Measurements from ENCODE around the gene CCNQ.

DNA sequence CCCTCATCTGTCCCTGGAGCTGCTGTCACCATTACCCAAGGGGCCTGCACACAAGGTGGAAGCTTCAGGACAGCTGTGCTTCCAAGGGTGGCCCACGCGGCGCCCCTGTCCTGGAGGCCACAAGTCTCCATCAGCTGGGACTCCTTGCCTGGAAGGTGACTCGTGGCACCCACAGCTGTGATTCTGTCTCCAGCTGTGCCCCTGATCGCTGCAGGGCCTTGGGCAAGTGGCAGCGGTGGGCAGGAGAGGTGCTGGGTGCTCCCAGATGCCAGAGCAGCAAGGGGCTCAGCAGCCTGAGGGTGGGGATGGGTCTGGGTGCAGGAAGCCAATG is 39.1 kb upstream of the CCNQ start:
- TF ChIP-seq POLR2A (IDR thresholded peaks at IDR 0.05), result no peak
- TF ChIP-seq, protein P1, sequence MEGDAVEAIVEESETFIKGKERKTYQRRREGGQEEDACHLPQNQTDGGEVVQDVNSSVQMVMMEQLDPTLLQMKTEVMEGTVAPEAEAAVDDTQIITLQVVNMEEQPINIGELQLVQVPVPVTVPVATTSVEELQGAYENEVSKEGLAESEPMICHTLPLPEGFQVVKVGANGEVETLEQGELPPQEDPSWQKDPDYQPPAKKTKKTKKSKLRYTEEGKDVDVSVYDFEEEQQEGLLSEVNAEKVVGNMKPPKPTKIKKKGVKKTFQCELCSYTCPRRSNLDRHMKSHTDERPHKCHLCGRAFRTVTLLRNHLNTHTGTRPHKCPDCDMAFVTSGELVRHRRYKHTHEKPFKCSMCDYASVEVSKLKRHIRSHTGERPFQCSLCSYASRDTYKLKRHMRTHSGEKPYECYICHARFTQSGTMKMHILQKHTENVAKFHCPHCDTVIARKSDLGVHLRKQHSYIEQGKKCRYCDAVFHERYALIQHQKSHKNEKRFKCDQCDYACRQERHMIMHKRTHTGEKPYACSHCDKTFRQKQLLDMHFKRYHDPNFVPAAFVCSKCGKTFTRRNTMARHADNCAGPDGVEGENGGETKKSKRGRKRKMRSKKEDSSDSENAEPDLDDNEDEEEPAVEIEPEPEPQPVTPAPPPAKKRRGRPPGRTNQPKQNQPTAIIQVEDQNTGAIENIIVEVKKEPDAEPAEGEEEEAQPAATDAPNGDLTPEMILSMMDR (IDR thresholded peaks at IDR 0.05), result no peak

All from testis (tissue), 2 donors.